HG02610 (cell line): Measurements from ENCODE around the gene PGA4.
"Not testable (repeated sequence)": the region's sequence is repeated elsewhere in the genome, so short reads cannot be mapped to it uniquely, and the experiment has no call there.

Experiments used
- ATAC-seq: cut with Tn5 transposase; IDR thresholded peaks from one replicate; pipeline ENCODE4 v1.9.1; 2021; ENCODE audit warnings: mild to moderate bottlenecking, moderate library complexity; ENCODE audit not compliant: unreplicated experiment

Gene PGA4

DNA sequence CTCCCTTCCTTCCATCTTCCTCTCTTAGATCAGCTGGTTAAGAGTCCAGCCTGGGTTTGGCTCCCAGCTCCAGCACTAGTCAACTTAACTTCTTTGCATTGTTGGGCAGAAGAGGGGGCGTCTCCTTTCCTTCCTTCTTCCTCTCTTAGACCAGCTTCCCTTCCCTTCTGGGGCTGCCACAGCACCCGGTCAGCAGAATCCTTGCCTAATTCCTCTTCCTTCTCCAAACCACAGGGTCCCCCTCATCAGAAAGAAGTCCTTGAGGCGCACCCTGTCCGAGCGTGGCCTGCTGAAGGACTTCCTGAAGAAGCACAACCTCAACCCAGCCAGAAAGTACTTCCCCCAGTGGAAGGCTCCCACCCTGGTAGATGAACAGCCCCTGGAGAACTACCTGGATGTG, 18.3 kb upstream of the PGA4 start:
- not testable (repeated sequence) for ATAC-seq

DNA sequence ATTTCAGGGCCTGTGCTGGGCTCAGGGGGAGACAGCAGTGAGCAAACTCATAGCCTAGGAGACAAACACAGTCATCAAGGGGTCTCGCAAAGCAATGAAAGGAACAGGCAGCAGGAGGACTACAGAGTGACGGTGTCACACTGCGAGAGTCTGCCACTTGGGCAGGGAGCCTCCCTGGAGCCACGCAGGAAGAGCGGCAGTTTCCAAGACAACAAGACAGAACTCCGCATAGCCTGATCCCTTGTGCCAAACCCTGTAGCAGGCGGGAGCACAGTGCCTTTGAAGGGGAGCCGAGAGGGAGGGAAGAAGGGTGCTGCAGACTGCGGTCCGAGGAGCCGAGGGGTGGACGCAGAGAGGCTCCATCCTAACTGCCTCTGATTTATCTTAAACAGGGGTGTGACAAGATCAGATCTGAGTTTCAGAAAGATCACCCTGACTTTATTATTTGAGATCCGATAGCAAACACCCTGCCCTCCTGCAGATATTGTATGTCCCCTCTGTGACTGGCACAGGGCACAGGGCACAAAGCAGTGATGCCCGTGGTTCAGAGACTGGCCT, 17.6 kb upstream of the PGA4 start:
- not testable (repeated sequence) for ATAC-seq

- not testable (repeated sequence) for ATAC-seq
Measured at GRCh38 chr11:61207636-61208310, 14.4 kb upstream of the PGA4 start.

- ATAC-seq: not testable (repeated sequence)
Measured at GRCh38 chr11:61210629-61211028, 11.5 kb upstream of the PGA4 start.

- ATAC-seq: not testable (repeated sequence)
Measured at GRCh38 chr11:61211327-61211952, 10.7 kb upstream of the PGA4 start.

- not testable (repeated sequence) for ATAC-seq
Measured at GRCh38 chr11:61212202-61212601, 9.9 kb upstream of the PGA4 start.

DNA sequence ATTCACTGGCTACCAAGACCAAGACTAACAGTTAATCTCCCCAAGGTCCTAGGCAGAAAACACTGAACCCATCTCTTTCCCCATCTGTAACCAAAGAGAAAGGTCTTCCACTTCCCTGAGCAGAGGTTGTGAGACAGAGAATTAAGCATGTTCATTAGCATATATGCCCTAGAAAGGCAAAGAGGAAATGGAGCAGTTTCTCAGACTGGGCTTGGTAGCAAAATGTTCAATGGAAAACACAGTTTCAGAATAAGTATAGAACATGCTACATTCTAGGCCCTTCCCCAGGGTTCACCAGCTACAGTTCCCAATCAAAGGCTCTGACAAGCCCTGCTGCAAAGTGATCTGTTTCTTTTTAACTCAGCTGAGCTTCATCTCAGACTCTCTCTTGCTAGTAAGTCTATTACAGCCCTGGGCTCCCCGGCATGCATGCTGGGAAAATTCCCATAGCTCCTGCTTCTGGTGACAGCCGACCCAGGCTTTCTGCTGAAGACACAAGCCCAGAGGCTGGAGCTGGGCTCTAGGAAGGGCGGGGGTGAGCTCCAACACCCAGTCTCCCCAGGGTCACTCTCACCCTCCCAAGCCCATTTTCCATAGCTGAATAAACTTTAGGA, 8.3 kb upstream of the PGA4 start:
- ATAC-seq: not testable (repeated sequence)

DNA sequence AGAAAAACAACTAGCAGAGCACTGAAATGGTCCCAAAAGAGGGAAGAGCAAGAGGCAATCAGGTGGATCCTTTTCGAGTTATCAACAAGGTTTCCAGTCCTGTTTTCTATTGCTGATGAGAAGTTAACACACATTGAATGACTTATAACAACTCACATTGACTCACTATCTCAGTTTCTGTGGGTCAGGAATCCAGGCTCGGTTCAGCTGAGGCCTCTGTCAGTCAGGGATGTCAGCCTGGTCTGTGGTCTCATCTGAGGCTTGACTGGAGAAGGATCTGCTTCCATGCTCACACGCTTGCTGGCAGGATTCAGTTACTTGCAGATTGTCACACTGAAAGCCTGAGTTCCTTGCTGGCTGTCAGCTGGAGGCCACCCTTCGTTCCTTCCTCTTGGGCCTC, 3.8 kb upstream of the PGA4 start:
- not testable (repeated sequence) for ATAC-seq

- ATAC-seq: not testable (repeated sequence)
Measured at GRCh38 chr11:61219016-61219415, 3.1 kb upstream of the PGA4 start.

GRCh38 chr11:61222692-61223091, 545 bp downstream of the PGA4 start:
- ATAC-seq: not testable (repeated sequence)

DNA sequence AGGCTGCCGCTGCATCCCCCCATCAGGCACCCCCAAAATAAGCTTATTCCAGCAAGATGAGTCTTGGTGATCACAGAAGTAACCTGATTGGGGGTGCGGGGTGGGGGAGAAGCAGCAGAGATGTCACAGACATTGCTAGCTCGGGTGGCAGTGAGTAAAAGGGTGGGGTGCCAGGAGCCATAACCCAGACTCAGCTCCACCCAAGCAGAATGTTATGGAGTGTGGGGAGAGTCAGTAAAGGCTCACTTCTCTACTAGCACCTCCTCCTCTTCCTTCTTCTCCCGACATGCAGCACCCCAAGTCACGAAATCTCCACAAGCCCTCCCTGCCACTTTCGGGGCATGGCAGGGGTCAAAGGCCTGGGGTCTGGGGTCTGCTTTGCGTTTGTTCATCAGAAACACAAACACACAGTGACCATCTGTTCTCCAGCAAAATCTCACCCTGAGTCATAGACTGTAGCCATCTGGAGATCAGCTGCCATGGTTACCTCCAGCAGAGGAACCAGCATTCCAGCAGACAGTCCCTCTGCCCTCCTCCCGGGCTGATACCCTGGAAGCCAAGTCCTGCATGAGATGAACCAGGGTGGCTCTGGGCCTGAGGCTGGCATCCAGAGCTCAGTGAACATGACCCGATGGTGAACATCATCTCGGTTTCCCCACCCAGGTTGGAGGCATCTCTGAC, 4.5 kb downstream of the PGA4 start:
- ATAC-seq: not testable (repeated sequence)

DNA sequence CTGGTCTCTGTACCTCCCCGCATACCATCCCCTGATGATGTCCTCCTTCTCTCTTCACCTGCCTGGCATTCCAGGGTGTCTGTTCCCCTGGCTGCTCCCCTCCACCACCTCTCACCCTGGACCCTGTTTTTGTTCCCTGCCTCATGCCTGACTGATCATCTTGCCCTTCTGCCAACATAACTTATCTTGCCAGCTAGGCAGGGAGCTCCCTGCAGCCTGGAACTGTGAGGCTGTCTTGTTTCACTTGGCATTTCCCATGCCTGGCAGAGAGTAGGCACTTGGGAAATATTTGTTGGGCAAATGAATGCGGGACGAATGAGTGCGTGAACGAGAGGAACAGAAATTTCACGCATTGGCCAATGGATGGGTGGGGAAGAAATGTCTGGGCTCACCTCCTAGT, 7.3 kb downstream of the PGA4 start:
- not testable (repeated sequence) for ATAC-seq

DNA sequence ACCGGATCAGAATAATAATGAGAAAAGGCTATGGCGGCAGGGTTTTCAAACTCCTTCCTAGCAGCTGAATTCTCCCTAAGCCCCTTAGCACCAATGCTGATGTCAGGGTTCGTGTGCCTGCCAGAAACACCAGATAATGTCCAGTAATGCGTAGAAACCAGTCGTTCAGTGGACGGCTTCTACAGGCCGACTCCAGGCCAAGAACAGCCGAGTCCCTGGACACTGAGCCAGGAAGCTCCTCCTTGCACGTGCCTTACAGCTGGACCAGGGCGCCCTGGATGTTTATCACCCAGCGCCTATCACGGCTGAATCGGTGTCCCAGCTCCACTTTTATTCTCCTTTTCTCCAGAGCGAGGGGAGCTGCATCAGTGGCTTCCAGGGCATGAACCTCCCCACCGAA, 8.9 kb downstream of the PGA4 start:
- not testable (repeated sequence) for ATAC-seq

DNA sequence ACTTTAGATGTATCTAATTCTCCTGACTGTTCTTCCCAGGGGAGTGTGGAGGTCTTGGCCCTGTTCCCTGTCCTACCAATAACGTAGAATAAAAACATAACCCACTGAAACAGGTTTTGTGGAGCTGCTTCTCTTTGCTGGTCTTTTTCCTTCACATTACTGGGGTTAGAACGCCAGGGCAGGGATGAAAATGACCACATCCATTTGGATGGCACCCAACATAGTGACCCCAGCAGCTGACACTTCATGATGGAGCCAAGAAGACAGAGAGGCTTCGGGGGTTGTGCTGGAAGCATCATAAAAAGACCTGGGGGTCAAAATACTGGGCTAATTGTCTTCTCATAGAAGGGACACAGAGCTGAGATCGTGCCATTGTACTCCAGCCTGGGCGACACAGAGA, 9.4 kb downstream of the PGA4 start:
- ATAC-seq: not testable (repeated sequence)

- not testable (repeated sequence) for ATAC-seq
Measured at GRCh38 chr11:61232548-61233145, 10.5 kb downstream of the PGA4 start.

DNA sequence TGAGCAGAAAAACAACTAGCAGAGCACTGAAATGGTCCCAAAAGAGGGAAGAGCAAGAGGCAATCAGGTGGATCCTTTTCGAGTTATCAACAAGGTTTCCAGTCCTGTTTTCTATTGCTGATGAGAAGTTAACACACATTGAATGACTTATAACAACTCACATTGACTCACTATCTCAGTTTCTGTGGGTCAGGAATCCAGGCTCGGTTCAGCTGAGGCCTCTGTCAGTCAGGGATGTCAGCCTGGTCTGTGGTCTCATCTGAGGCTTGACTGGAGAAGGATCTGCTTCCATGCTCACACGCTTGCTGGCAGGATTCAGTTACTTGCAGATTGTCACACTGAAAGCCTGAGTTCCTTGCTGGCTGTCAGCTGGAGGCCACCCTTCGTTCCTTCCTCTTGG, 15.0 kb downstream of the PGA4 start:
- not testable (repeated sequence) for ATAC-seq

DNA sequence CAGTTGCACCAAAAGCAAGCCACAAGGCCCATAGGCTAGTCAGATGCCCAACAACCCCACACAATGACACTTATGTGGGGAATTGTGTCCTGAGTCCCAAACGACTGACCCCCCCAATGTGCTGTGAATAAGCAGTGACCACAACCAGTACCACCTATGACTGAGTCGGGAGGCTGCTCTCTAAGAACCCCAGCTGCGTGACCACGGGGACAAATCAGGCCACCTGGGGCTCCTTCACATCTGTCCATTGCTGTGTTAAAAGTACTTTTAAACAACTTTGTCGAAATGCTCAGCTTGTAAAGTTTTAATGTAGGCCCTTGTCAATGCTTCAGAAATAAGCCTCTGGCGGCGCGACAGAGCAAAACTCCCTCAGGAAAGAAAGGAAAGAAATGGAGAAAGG, 18.1 kb downstream of the PGA4 start:
- ATAC-seq: not testable (repeated sequence)

DNA sequence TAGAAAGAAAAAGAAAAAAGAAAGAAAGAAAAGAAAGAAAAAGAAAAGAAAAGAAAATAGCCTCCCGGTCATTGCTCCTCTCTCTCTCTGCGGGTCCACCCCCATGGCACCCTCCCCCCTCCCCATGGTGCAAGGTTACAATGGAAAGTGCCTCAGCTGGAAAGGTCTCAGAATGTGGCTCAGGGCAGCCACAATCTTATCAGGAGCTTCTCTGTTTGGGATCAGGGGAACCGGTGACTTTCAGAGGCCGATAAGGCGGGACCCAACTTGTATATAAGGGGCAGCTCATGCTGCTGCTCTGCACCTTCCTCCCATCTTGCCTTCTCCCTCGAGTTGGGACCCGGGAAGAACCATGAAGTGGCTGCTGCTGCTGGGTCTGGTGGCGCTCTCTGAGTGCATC, 18.7 kb downstream of the PGA4 start, which contains the start of gene PGA5:
TSS of gene PGA5 (plus strand) at position 301 of the 400 bp plus-strand sequence. CDS start at position 353, 52 bp downstream.
- not testable (repeated sequence) for ATAC-seq

DNA sequence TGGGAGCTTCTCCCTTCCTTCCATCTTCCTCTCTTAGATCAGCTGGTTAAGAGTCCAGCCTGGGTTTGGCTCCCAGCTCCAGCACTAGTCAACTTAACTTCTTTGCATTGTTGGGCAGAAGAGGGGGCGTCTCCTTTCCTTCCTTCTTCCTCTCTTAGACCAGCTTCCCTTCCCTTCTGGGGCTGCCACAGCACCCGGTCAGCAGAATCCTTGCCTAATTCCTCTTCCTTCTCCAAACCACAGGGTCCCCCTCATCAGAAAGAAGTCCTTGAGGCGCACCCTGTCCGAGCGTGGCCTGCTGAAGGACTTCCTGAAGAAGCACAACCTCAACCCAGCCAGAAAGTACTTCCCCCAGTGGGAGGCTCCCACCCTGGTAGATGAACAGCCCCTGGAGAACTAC, 19.4 kb downstream of the PGA4 start:
- not testable (repeated sequence) for ATAC-seq

DNA sequence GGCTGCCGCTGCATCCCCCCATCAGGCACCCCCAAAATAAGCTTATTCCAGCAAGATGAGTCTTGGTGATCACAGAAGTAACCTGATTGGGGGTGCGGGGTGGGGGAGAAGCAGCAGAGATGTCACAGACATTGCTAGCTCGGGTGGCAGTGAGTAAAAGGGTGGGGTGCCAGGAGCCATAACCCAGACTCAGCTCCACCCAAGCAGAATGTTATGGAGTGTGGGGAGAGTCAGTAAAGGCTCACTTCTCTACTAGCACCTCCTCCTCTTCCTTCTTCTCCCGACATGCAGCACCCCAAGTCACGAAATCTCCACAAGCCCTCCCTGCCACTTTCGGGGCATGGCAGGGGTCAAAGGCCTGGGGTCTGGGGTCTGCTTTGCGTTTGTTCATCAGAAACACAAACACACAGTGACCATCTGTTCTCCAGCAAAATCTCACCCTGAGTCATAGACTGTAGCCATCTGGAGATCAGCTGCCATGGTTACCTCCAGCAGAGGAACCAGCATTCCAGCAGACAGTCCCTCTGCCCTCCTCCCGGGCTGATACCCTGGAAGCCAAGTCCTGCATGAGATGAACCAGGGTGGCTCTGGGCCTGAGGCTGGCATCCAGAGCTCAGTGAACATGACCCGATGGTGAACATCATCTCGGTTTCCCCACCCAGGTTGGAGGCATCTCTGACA, 23.3 kb downstream of the PGA4 start:
- not testable (repeated sequence) for ATAC-seq
